ENCODE data around the gene DENND6A.

Gene DENND6A

DNA sequence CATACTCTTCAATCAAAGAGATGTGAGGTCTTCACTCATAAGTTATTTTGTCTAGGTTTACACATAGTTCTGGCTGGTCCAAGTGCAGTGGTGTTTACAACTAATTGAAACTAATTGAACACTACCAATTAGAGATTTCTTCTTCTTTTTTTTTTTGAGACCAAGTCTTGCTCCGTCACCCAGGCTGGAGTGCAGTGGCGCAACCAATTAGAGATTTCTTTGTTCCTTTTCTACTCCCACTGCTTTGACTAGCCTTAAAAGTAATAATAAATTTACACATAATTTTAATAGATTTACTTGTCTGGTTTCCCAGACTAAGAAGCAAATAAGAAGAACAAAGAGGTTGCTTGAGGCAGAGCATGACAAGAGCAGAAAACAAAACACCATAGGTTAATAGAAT, 6.7 kb upstream of the DENND6A start (continued):
- TF ChIP-seq, protein P1, sequence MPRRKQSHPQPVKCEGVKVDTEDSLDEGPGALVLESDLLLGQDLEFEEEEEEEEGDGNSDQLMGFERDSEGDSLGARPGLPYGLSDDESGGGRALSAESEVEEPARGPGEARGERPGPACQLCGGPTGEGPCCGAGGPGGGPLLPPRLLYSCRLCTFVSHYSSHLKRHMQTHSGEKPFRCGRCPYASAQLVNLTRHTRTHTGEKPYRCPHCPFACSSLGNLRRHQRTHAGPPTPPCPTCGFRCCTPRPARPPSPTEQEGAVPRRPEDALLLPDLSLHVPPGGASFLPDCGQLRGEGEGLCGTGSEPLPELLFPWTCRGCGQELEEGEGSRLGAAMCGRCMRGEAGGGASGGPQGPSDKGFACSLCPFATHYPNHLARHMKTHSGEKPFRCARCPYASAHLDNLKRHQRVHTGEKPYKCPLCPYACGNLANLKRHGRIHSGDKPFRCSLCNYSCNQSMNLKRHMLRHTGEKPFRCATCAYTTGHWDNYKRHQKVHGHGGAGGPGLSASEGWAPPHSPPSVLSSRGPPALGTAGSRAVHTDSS (tag by site-specific recombination; IDR thresholded peaks at IDR 0.05) = no peak
- TF ChIP-seq ZNF621 (tag by site-specific recombination; IDR thresholded peaks at IDR 0.05) (no peak), ZNF791 (tag by site-specific recombination; IDR thresholded peaks at IDR 0.05) (no peak), ZNF629 (tag by site-specific recombination; IDR thresholded peaks at IDR 0.05) (no peak)
- TF ChIP-seq, protein P2, sequence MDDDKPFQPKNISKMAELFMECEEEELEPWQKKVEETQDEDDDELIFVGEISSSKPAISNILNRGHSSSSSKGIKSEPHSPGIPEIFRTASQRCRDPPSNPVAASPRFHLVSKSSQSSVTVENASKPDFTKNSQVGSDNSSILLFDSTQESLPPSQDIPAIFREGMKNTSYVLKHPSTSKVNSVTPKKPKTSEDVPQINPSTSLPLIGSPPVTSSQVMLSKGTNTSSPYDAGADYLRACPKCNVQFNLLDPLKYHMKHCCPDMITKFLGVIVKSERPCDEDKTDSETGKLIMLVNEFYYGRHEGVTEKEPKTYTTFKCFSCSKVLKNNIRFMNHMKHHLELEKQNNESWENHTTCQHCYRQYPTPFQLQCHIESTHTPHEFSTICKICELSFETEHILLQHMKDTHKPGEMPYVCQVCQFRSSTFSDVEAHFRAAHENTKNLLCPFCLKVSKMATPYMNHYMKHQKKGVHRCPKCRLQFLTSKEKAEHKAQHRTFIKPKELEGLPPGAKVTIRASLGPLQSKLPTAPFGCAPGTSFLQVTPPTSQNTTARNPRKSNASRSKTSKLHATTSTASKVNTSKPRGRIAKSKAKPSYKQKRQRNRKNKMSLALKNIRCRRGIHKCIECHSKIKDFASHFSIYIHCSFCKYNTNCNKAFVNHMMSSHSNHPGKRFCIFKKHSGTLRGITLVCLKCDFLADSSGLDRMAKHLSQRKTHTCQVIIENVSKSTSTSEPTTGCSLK (tag by site-specific recombination; IDR thresholded peaks at IDR 0.05) = no peak
- TF ChIP-seq, protein P3, sequence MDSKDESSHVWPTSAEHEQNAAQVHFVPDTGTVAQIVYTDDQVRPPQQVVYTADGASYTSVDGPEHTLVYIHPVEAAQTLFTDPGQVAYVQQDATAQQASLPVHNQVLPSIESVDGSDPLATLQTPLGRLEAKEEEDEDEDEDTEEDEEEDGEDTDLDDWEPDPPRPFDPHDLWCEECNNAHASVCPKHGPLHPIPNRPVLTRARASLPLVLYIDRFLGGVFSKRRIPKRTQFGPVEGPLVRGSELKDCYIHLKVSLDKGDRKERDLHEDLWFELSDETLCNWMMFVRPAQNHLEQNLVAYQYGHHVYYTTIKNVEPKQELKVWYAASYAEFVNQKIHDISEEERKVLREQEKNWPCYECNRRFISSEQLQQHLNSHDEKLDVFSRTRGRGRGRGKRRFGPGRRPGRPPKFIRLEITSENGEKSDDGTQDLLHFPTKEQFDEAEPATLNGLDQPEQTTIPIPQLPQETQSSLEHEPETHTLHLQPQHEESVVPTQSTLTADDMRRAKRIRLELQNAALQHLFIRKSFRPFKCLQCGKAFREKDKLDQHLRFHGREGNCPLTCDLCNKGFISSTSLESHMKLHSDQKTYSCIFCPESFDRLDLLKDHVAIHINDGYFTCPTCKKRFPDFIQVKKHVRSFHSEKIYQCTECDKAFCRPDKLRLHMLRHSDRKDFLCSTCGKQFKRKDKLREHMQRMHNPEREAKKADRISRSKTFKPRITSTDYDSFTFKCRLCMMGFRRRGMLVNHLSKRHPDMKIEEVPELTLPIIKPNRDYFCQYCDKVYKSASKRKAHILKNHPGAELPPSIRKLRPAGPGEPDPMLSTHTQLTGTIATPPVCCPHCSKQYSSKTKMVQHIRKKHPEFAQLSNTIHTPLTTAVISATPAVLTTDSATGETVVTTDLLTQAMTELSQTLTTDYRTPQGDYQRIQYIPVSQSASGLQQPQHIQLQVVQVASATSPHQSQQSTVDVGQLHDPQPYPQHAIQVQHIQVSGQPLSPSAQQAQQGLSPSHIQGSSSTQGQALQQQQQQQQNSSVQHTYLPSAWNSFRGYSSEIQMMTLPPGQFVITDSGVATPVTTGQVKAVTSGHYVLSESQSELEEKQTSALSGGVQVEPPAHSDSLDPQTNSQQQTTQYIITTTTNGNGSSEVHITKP (tag by site-specific recombination; IDR thresholded peaks at IDR 0.05) = no peak

DNA sequence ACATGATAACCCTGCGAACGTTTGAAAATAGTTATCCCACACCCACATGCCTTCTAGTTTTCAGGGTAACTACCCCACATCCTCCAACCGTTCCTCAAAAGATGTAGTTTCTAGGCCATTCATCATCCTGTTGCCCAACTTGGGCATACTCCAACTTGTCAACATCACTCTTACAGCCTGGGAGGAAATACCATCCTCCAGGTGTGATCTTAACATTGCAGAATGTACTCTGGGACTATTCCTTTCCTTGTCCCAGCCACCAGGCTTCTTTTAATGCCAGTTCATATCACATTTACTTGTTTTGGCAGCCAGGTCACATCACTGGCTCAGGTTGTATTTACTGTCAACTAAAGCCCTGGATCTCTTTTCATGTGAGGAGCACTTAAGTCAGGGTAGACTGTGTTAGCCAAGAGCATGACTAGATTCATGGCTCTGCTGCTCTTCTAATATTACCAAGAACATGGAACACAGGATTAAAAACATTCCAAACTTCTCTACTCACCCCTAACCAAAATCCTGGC, 4.0 kb upstream of the DENND6A start:
- no peak overlapping the region for H3K27ac ChIP-seq (ENCODE audit: extremely low read depth, low read depth, low read length)
- no peak for TF ChIP-seq BCL11B (tag by site-specific recombination; IDR thresholded peaks at IDR 0.05; ENCODE audit: low read depth)
- TF ChIP-seq, protein P4, sequence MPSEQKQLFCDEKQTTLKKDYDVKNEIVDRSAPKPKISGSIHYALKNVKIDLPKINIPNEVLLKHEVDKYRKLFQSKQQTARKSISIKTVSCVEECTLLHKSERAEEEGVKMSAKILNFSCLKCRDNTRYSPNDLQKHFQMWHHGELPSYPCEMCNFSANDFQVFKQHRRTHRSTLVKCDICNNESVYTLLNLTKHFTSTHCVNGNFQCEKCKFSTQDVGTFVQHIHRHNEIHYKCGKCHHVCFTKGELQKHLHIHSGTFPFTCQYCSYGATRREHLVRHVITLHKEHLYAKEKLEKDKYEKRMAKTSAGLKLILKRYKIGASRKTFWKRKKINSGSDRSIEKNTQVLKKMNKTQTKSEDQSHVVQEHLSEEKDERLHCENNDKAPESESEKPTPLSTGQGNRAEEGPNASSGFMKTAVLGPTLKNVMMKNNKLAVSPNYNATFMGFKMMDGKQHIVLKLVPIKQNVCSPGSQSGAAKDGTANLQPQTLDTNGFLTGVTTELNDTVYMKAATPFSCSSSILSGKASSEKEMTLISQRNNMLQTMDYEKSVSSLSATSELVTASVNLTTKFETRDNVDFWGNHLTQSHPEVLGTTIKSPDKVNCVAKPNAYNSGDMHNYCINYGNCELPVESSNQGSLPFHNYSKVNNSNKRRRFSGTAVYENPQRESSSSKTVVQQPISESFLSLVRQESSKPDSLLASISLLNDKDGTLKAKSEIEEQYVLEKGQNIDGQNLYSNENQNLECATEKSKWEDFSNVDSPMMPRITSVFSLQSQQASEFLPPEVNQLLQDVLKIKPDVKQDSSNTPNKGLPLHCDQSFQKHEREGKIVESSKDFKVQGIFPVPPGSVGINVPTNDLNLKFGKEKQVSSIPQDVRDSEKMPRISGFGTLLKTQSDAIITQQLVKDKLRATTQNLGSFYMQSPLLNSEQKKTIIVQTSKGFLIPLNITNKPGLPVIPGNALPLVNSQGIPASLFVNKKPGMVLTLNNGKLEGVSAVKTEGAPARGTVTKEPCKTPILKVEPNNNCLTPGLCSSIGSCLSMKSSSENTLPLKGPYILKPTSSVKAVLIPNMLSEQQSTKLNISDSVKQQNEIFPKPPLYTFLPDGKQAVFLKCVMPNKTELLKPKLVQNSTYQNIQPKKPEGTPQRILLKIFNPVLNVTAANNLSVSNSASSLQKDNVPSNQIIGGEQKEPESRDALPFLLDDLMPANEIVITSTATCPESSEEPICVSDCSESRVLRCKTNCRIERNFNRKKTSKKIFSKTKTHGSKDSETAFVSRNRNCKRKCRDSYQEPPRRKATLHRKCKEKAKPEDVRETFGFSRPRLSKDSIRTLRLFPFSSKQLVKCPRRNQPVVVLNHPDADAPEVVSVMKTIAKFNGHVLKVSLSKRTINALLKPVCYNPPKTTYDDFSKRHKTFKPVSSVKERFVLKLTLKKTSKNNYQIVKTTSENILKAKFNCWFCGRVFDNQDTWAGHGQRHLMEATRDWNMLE (tag by site-specific recombination; conservative IDR thresholded peaks at IDR 0.05; ENCODE audit: low read depth) = 0 out of 2 replicates have a peak, but pooled peaks have one; percentile 0
- no peak overlapping the region for H3K4me3 ChIP-seq (ENCODE audit: low read depth, low read length)
- CTCF ChIA-PET = no interaction called here
- H3K36me3 ChIP-seq (ENCODE audit: control insufficient read depth in 2 of 2, insufficient read depth in 1 of 2, low read length in 2 of 2) = no peaks in the 10 kb centered on the region
- POLR2A ChIA-PET = no interaction called here
- no peaks in the 10 kb centered on the region for H3K9me3 ChIP-seq (ENCODE audit: control insufficient read depth, insufficient read depth, low read depth, low read length)
- no peaks in the 10 kb centered on the region for H3K4me1 ChIP-seq (ENCODE audit: control insufficient read depth, insufficient read depth, low read length)

DNA sequence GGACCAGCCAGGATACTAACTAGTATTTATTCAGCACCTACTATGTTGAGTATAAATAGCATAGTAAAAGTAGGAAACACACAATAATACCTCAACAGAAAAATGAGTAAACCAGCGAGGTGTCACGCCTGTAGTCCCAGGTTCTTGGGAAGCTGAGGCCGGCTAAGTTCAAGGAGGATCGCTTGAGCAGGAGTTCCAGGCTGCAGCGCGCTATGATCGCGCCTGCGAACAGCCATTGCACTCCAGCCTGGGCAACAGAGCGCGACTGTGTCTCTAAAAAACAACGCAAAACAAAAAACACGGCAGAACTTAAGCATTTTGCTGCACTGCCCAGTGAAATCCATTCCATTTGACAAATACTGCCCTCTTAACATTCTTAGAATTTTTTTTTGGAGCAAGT, 1.3 kb upstream of the DENND6A start:
- no peaks in the 10 kb centered on the region for H3K9me3 ChIP-seq (ENCODE audit: control insufficient read depth, insufficient read depth, low read depth, low read length)
- no peak overlapping the region for H3K27ac ChIP-seq (ENCODE audit: extremely low read depth, low read depth, low read length)
- ChIA-PET CTCF (no interaction called here), POLR2A (no interaction called here)
- no peak overlapping the region for H3K4me3 ChIP-seq (ENCODE audit: low read depth, low read length)
- no peaks in the 10 kb centered on the region for H3K4me1 ChIP-seq (ENCODE audit: control insufficient read depth, insufficient read depth, low read length)
- no peaks in the 10 kb centered on the region for H3K36me3 ChIP-seq (ENCODE audit: control insufficient read depth in 2 of 2, insufficient read depth in 1 of 2, low read length in 2 of 2)
- TF ChIP-seq, protein P5, sequence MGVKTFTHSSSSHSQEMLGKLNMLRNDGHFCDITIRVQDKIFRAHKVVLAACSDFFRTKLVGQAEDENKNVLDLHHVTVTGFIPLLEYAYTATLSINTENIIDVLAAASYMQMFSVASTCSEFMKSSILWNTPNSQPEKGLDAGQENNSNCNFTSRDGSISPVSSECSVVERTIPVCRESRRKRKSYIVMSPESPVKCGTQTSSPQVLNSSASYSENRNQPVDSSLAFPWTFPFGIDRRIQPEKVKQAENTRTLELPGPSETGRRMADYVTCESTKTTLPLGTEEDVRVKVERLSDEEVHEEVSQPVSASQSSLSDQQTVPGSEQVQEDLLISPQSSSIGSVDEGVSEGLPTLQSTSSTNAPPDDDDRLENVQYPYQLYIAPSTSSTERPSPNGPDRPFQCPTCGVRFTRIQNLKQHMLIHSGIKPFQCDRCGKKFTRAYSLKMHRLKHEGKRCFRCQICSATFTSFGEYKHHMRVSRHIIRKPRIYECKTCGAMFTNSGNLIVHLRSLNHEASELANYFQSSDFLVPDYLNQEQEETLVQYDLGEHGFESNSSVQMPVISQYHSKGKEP (tag by site-specific recombination; IDR thresholded peaks at IDR 0.05) = no peak
- TF ChIP-seq HOXC10 (CRISPR knock-in tag; IDR thresholded peaks at IDR 0.05) (no peak), ZBTB1 (tag by site-specific recombination; IDR thresholded peaks at IDR 0.05) (no peak), YY1 (tag by site-specific recombination; IDR thresholded peaks at IDR 0.05) (no peak)
- TF ChIP-seq, protein P6, sequence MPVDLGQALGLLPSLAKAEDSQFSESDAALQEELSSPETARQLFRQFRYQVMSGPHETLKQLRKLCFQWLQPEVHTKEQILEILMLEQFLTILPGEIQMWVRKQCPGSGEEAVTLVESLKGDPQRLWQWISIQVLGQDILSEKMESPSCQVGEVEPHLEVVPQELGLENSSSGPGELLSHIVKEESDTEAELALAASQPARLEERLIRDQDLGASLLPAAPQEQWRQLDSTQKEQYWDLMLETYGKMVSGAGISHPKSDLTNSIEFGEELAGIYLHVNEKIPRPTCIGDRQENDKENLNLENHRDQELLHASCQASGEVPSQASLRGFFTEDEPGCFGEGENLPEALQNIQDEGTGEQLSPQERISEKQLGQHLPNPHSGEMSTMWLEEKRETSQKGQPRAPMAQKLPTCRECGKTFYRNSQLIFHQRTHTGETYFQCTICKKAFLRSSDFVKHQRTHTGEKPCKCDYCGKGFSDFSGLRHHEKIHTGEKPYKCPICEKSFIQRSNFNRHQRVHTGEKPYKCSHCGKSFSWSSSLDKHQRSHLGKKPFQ (tag by site-specific recombination; IDR thresholded peaks at IDR 0.05) = no peak
